IPS-15b (cell line): ENCODE results near the gene TOX3.

Experiments used
- H3K27me3 ChIP-seq: one replicate; pipeline ENCODE4 v1.6.1; 2013; ENCODE audit warnings: low read length; ENCODE audit not compliant: control insufficient read depth, insufficient read depth
- H3K36me3 ChIP-seq: one replicate; pipeline ENCODE4 v1.6.1; 2013; ENCODE audit warnings: low read length; ENCODE audit not compliant: control insufficient read depth, insufficient read depth
- H3K4me1 ChIP-seq: one replicate; pipeline ENCODE4 v1.6.1; 2013; ENCODE audit warnings: mild to moderate bottlenecking, low read length; ENCODE audit not compliant: control insufficient read depth, insufficient read depth
- H3K4me3 ChIP-seq: one replicate; pipeline ENCODE4 v1.5.1; 2013; ENCODE audit warnings: low read depth, low read length
- H3K9ac ChIP-seq: one replicate; pipeline ENCODE4 v1.6.1; 2013; ENCODE audit warnings: low read depth, mild to moderate bottlenecking, low read length
- H3K9me3 ChIP-seq: one replicate; pipeline ENCODE4 v1.6.1; 2013; ENCODE audit warnings: mild to moderate bottlenecking, low read length; ENCODE audit not compliant: control insufficient read depth, insufficient read depth

The TOX3 gene

GRCh38 chr16:52546291-52547003 lies 496 bp downstream of the TOX3 start:
- Histone ChIP-seq H3K4me3 (peak overlapping the region; percentile 66), H3K9ac (peak overlapping the region; percentile 39)

GRCh38 chr16:52545898-52546266 lies 1.1 kb downstream of the TOX3 start:
- Histone ChIP-seq H3K4me3 (peak overlapping the region; percentile 66), H3K4me1 (peaks cover 25% of the 10 kb centered on the region), H3K36me3 (no peaks in the 10 kb centered on the region), H3K9me3 (no peaks in the 10 kb centered on the region), H3K27me3 (peaks cover 36% of the 10 kb centered on the region), H3K9ac (peak overlapping the region; percentile 28)

More at GRCh38 chr16:52546291-52547003, 496 bp downstream of the TOX3 start:
- Histone ChIP-seq H3K36me3 (no peaks in the 10 kb centered on the region), H3K27me3 (peaks cover 42% of the 10 kb centered on the region), H3K9me3 (no peaks in the 10 kb centered on the region), H3K4me1 (peaks cover 25% of the 10 kb centered on the region)

- H3K4me1 ChIP-seq: peaks cover 25% of the 10 kb centered on the region
- no peaks in the 10 kb centered on the region for H3K36me3 ChIP-seq
- H3K9ac ChIP-seq: peak overlapping the region; percentile 28
- H3K9me3 ChIP-seq: no peaks in the 10 kb centered on the region
- H3K27me3 ChIP-seq: peaks cover 31% of the 10 kb centered on the region
- H3K4me3 ChIP-seq: peak overlapping the region; percentile 66
Observed at GRCh38 chr16:52545222-52545897, 1.6 kb downstream of the TOX3 start.

- peaks cover 25% of the 10 kb centered on the region for H3K4me1 ChIP-seq
- no peak overlapping the region for H3K9ac ChIP-seq
- no peaks in the 10 kb centered on the region for H3K36me3 ChIP-seq
- H3K4me3 ChIP-seq: peak overlapping the region; percentile 66
- peaks cover 25% of the 10 kb centered on the region for H3K27me3 ChIP-seq
- H3K9me3 ChIP-seq: no peaks in the 10 kb centered on the region
Observed at GRCh38 chr16:52544703-52545102, 2.2 kb downstream of the TOX3 start.

- Histone ChIP-seq H3K27me3 (peaks cover 21% of the 10 kb centered on the region), H3K4me3 (no peak overlapping the region), H3K4me1 (peaks cover 17% of the 10 kb centered on the region), H3K36me3 (no peaks in the 10 kb centered on the region), H3K9ac (no peak overlapping the region), H3K9me3 (no peaks in the 10 kb centered on the region)
Observed at GRCh38 chr16:52543654-52544053, 3.3 kb downstream of the TOX3 start.

GRCh38 chr16:52540910-52541309 lies 6.0 kb downstream of the TOX3 start:
- Histone ChIP-seq H3K36me3 (no peaks in the 10 kb centered on the region), H3K27me3 (peaks cover 11% of the 10 kb centered on the region), H3K9ac (no peak overlapping the region), H3K4me3 (no peak overlapping the region), H3K4me1 (peaks cover 10% of the 10 kb centered on the region), H3K9me3 (no peaks in the 10 kb centered on the region)

GRCh38 chr16:52539191-52539590 lies 7.8 kb downstream of the TOX3 start:
- H3K4me3 ChIP-seq: no peak overlapping the region

GRCh38 chr16:52538511-52538910 lies 8.4 kb downstream of the TOX3 start:
- H3K36me3 ChIP-seq: no peaks in the 10 kb centered on the region
- H3K9me3 ChIP-seq: no peaks in the 10 kb centered on the region
- peaks cover 3% of the 10 kb centered on the region for H3K4me1 ChIP-seq
- peaks cover under 1% of the 10 kb centered on the region for H3K27me3 ChIP-seq
- no peak overlapping the region for H3K4me3 ChIP-seq
- H3K9ac ChIP-seq: no peak overlapping the region

More at GRCh38 chr16:52539191-52539590, 7.8 kb downstream of the TOX3 start:
- H3K27me3 ChIP-seq: peaks cover 8% of the 10 kb centered on the region
- peaks cover 3% of the 10 kb centered on the region for H3K4me1 ChIP-seq
- no peaks in the 10 kb centered on the region for H3K9me3 ChIP-seq
- no peak overlapping the region for H3K9ac ChIP-seq
- no peaks in the 10 kb centered on the region for H3K36me3 ChIP-seq

- Histone ChIP-seq H3K9me3 (no peaks in the 10 kb centered on the region), H3K4me1 (peaks cover 3% of the 10 kb centered on the region), H3K4me3 (no peak overlapping the region), H3K9ac (no peak overlapping the region), H3K36me3 (no peaks in the 10 kb centered on the region), H3K27me3 (no peaks in the 10 kb centered on the region)
Observed at GRCh38 chr16:52537516-52537915, 9.4 kb downstream of the TOX3 start.

GRCh38 chr16:52535076-52535475 lies 11.9 kb downstream of the TOX3 start:
- Histone ChIP-seq H3K4me1 (peaks cover 3% of the 10 kb centered on the region), H3K9me3 (no peaks in the 10 kb centered on the region), H3K36me3 (no peaks in the 10 kb centered on the region)

GRCh38 chr16:52533296-52533695 lies 13.6 kb downstream of the TOX3 start:
- no peak overlapping the region for H3K9ac ChIP-seq
- H3K9me3 ChIP-seq: no peaks in the 10 kb centered on the region
- H3K27me3 ChIP-seq: no peaks in the 10 kb centered on the region
- no peak overlapping the region for H3K4me3 ChIP-seq
- no peaks in the 10 kb centered on the region for H3K36me3 ChIP-seq
- peaks cover 3% of the 10 kb centered on the region for H3K4me1 ChIP-seq

More at GRCh38 chr16:52535076-52535475, 11.9 kb downstream of the TOX3 start:
- H3K9ac ChIP-seq: no peak overlapping the region
- H3K4me3 ChIP-seq: no peak overlapping the region
- no peaks in the 10 kb centered on the region for H3K27me3 ChIP-seq

- Histone ChIP-seq H3K36me3 (no peaks in the 10 kb centered on the region), H3K9ac (no peak overlapping the region), H3K4me1 (peaks cover 5% of the 10 kb centered on the region), H3K4me3 (no peak overlapping the region), H3K9me3 (no peaks in the 10 kb centered on the region), H3K27me3 (no peaks in the 10 kb centered on the region)
Observed at GRCh38 chr16:52532384-52532783, 14.6 kb downstream of the TOX3 start.
